ENCODE results near the gene ARRB1. TPM values are rescaled to one million over a fixed set of nuclear protein-coding genes. Genes with fewer than 3 reads are reported as not detected.

Gene ARRB1
- total RNA-seq, 1 donor from 2014 or later = 38.0 TPM

DNA sequence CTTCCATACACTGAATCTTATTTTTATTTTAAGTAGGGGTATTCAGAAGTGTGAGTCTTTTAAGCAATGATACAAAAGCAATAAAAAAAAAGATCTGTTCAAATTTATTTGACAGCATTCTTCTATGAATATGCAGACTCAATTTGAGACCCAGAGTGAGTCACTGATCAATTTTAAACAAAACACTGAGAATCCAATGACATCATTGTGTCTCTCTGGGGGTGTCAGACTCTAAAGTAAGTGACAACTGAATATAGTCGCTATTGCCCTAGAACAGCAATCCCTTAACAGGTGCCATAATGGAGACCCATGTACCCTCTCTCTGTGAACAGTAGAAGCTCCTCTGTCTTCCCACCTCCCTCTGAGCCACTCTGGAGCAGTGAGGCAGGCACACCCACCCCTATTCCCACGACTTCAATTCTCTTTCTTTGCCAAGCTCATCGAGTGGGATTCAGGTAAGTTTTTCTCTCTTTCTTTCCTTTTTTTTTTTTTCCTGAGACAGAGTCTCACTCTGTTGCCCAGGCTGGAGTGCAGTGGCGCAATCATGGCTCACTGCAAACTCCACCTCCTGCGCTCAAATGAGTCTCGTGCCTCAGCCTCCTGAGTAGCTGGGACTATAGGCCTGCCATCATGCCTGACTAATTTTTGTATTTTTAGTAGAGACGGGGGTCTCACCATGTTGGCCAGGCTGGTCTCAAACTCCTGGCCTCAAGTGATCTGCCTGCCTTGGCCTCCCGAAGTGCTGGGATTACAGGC is 42.8 kb upstream of the ARRB1 start:
- no peak for DNase-seq
- Mint-ChIP-seq H3K36me3 (ENCODE audit: unreplicated experiment) (no peaks in the 10 kb centered on the region), H3K27ac (ENCODE audit: unreplicated experiment) (no peak overlapping the region), H3K27me3 (ENCODE audit: unreplicated experiment) (peaks cover 4% of the 10 kb centered on the region), H3K4me3 (ENCODE audit: unreplicated experiment) (peak overlapping the region; percentile 8), H3K4me1 (ENCODE audit: low read depth, unreplicated experiment) (peaks cover 13% of the 10 kb centered on the region), H3K9me3 (ENCODE audit: unreplicated experiment) (peaks cover 2% of the 10 kb centered on the region)
- TF ChIP-seq, protein P1, sequence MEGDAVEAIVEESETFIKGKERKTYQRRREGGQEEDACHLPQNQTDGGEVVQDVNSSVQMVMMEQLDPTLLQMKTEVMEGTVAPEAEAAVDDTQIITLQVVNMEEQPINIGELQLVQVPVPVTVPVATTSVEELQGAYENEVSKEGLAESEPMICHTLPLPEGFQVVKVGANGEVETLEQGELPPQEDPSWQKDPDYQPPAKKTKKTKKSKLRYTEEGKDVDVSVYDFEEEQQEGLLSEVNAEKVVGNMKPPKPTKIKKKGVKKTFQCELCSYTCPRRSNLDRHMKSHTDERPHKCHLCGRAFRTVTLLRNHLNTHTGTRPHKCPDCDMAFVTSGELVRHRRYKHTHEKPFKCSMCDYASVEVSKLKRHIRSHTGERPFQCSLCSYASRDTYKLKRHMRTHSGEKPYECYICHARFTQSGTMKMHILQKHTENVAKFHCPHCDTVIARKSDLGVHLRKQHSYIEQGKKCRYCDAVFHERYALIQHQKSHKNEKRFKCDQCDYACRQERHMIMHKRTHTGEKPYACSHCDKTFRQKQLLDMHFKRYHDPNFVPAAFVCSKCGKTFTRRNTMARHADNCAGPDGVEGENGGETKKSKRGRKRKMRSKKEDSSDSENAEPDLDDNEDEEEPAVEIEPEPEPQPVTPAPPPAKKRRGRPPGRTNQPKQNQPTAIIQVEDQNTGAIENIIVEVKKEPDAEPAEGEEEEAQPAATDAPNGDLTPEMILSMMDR (IDR thresholded peaks at IDR 0.05; ENCODE audit: partially characterized antibody, unreplicated experiment) = no peak

DNA sequence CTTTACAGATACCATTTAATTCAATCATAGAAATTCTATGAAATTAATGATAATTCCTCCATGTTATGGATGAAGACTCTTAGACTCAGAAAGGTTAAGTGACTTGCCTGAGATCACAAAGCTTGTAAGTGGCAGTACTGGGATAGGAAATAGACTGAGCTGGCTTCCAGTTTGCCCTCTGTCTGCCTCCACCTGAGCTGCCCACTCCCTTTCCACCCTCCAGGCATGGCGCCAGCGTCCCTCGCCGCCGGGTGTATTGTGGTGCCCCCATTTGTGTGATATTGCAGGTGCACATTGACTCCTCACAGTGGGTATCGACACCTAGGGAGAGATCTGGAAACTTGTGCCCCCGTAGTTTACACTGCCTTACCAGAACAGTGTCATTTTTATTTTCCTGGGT is 38.5 kb upstream of the ARRB1 start:
- TF ChIP-seq, protein P1 (IDR thresholded peaks at IDR 0.05; ENCODE audit: partially characterized antibody, unreplicated experiment) = no peak
- Mint-ChIP-seq H3K36me3 (ENCODE audit: unreplicated experiment) (no peaks in the 10 kb centered on the region), H3K27ac (ENCODE audit: unreplicated experiment) (no peak overlapping the region), H3K9me3 (ENCODE audit: unreplicated experiment) (no peaks in the 10 kb centered on the region), H3K27me3 (ENCODE audit: unreplicated experiment) (no peaks in the 10 kb centered on the region), H3K4me3 (ENCODE audit: unreplicated experiment) (no peak overlapping the region), H3K4me1 (ENCODE audit: low read depth, unreplicated experiment) (peaks cover 5% of the 10 kb centered on the region)
- DNase-seq = no peak

DNA sequence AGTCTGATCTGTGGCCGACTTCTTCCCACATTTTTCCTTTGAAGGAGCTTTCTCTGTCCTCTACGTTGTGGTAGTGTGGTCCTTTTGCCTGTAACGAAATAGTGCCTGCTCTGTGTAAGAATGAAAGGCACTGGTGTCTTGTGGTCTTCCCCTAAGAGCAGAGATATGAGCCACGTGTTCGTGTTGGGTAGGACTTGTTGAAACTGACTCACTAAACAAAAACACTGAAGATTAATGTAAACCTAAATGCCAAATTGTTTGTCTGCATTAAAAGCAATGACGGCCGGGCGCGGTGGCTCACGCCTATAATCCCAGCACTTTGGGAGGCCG is 37.8 kb upstream of the ARRB1 start:
- DNase-seq = no peak
- TF ChIP-seq, protein P1 (IDR thresholded peaks at IDR 0.05; ENCODE audit: partially characterized antibody, unreplicated experiment) = no peak
- no peaks in the 10 kb centered on the region for H3K27me3 Mint-ChIP-seq (ENCODE audit: unreplicated experiment)
- no peaks in the 10 kb centered on the region for H3K36me3 Mint-ChIP-seq (ENCODE audit: unreplicated experiment)
- H3K27ac Mint-ChIP-seq (ENCODE audit: unreplicated experiment) = no peak overlapping the region
- H3K9me3 Mint-ChIP-seq (ENCODE audit: unreplicated experiment) = no peaks in the 10 kb centered on the region
- H3K4me3 Mint-ChIP-seq (ENCODE audit: unreplicated experiment) = no peak overlapping the region
- H3K4me1 Mint-ChIP-seq (ENCODE audit: low read depth, unreplicated experiment) = no peaks in the 10 kb centered on the region

DNA sequence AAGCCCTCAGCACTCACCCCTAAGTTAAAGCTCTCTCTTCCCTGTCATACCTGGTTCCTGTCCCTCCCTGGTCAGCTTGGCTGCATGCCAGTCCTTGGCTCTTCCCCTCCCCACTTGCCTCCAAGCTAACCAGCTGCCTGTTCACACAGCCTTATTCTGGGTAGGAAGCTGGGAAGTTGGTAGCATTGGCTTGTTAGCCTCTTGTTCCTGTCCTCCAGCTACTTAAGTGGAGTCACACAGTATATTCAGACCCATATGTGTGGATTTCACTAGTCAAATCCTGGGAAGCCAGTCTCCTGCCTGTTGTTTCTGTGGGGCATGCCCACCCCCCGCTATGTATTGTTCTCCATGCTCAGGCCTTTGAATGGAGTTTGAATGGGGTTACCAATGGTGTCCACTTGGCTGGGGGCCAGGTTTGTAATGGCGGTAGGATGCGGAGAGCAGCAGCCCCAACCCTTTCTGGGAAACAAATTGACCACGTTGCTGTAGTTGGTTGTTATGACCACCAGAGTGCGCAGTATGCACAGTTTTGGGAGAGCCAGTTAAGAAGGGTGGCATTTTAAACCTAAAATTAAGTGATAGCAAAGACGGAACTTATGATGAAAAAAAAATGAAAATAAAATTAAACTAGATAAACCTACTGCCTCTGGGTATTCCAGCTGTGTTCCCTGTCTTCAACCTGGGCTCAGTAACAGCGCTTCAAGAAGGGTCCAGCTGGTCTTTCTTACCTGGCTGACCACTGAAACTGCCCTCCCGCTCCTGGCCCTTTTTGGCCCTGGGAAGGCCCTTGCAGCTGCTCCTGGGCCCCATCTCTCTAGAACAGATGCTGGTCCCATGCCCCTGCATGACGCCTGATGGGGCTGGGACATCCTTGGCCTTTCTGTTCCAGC is 37.2 kb upstream of the ARRB1 start:
- no peaks in the 10 kb centered on the region for H3K4me1 Mint-ChIP-seq (ENCODE audit: low read depth, unreplicated experiment)
- DNase-seq = peak; percentile 65
- H3K27me3 Mint-ChIP-seq (ENCODE audit: unreplicated experiment) = no peaks in the 10 kb centered on the region
- TF ChIP-seq, protein P1 (IDR thresholded peaks at IDR 0.05; ENCODE audit: partially characterized antibody, unreplicated experiment) = peak; percentile 90
- H3K27ac Mint-ChIP-seq (ENCODE audit: unreplicated experiment) = no peak overlapping the region
- H3K4me3 Mint-ChIP-seq (ENCODE audit: unreplicated experiment) = no peak overlapping the region
- H3K36me3 Mint-ChIP-seq (ENCODE audit: unreplicated experiment) = no peaks in the 10 kb centered on the region
- no peaks in the 10 kb centered on the region for H3K9me3 Mint-ChIP-seq (ENCODE audit: unreplicated experiment)

Data from glutamatergic neuron (in vitro differentiated cells).